Mesenchymal stem cell (in vitro differentiated cells and primary cell): Measurements from ENCODE around the gene AGL.
A peak's percentile ranks its signal among the peaks of the same experiment; 100 is the strongest.
"Not testable (repeated sequence)": the region's sequence is repeated elsewhere in the genome, so short reads cannot be mapped to it uniquely, and the experiment has no call there.

Experiments used
- DNase-seq: peaks from one replicate; pipeline ENCODE4 v3.0.0-alpha.2; 2013
- H2AFZ ChIP-seq: one replicate; pipeline ENCODE4 v1.6.1; 2013; ENCODE audit warnings: low read depth, mild to moderate bottlenecking, control low read depth, inconsistent platforms, low read length, moderate library complexity
- H2AK5ac ChIP-seq: 2 replicates; pipeline ENCODE4 v1.6.1; 2013; ENCODE audit warnings: low read length, moderate library complexity, mild to moderate bottlenecking, inconsistent platforms; ENCODE audit not compliant: severe bottlenecking
- H2BK120ac ChIP-seq: one replicate; pipeline ENCODE4 v1.6.1; 2013; ENCODE audit warnings: low read depth, mild to moderate bottlenecking, inconsistent platforms, low read length, moderate library complexity
- H2BK12ac ChIP-seq, 2 experiments: one replicate each; pipeline ENCODE4 v1.6.1; 2013; ENCODE audit warnings: inconsistent platforms in 2 of 2, low read length in 2 of 2, mild to moderate bottlenecking in 2 of 2, moderate library complexity in 2 of 2, control low read depth in 1 of 2
- H2BK15ac ChIP-seq: one replicate; pipeline ENCODE4 v1.6.1; 2013; ENCODE audit warnings: mild to moderate bottlenecking, low read depth, inconsistent platforms; ENCODE audit not compliant: poor library complexity, severe bottlenecking
- H2BK5ac ChIP-seq: 2 replicates; pipeline ENCODE4 v1.6.1; 2013; ENCODE audit warnings: low read depth, mild to moderate bottlenecking, low read length, control low read depth, inconsistent platforms; ENCODE audit not compliant: poor library complexity, severe bottlenecking
- H3K14ac ChIP-seq, 2 experiments: one replicate each; pipeline ENCODE4 v1.6.1; 2013; ENCODE audit warnings: inconsistent platforms in 2 of 2, low read length in 2 of 2, control low read depth in 1 of 2, mild to moderate bottlenecking in 1 of 2, moderate library complexity in 1 of 2
- H3K18ac ChIP-seq, 2 experiments: one replicate each; pipeline ENCODE4 v1.6.1; 2013; ENCODE audit warnings: inconsistent platforms in 2 of 2, low read length in 2 of 2, control low read depth in 1 of 2, low read depth in 1 of 2, mild to moderate bottlenecking in 1 of 2
- H3K23ac ChIP-seq, 2 experiments: one replicate each; pipeline ENCODE4 v1.6.1; 2013; ENCODE audit warnings: inconsistent platforms in 2 of 2, low read length in 2 of 2, mild to moderate bottlenecking in 2 of 2, moderate library complexity in 2 of 2, control low read depth in 1 of 2
- H3K27ac ChIP-seq: 2 replicates; pipeline ENCODE4 v1.5.1; 2013; ENCODE audit warnings: mild to moderate bottlenecking, moderate library complexity, low read length, control low read depth, inconsistent platforms; ENCODE audit not compliant: poor library complexity, severe bottlenecking
- H3K27me3 ChIP-seq, 2 experiments: 2 replicates each; pipeline versions ENCODE4 v1.6.1 to v1.7.0; 2013; ENCODE audit warnings: low read length in 2 of 2, mild to moderate bottlenecking in 2 of 2, moderate library complexity in 2 of 2, control low read depth in 1 of 2, inconsistent platforms in 1 of 2; ENCODE audit not compliant: control insufficient read depth in 1 of 2, insufficient read depth in 1 of 2
- H3K36me3 ChIP-seq, 2 experiments: 2 replicates each; pipeline versions ENCODE4 v1.6.1 to v1.7.0; 2013; ENCODE audit warnings: low read length in 2 of 2, control low read depth in 1 of 2, inconsistent platforms in 1 of 2, low read depth in 1 of 2, mild to moderate bottlenecking in 1 of 2; ENCODE audit not compliant: insufficient read depth in 2 of 2, control insufficient read depth in 1 of 2
- H3K4ac ChIP-seq, 2 experiments: one replicate each; pipeline ENCODE4 v1.6.1; 2013; ENCODE audit warnings: inconsistent platforms in 2 of 2, low read length in 2 of 2, mild to moderate bottlenecking in 2 of 2, moderate library complexity in 2 of 2, control low read depth in 1 of 2, low read depth in 1 of 2
- H3K4me1 ChIP-seq: 2 replicates; pipeline ENCODE4 v1.6.1; 2013; ENCODE audit warnings: low read depth, low read length, control low read depth; ENCODE audit not compliant: control insufficient read depth, insufficient read depth
- H3K4me2 ChIP-seq: 2 replicates; pipeline ENCODE4 v1.6.1; 2013; ENCODE audit warnings: low read length, mild to moderate bottlenecking, inconsistent platforms; ENCODE audit not compliant: poor library complexity, severe bottlenecking
- H3K4me3 ChIP-seq, 2 experiments: 2 replicates each; pipeline versions ENCODE4 v1.5.1 to v1.7.0; 2013; ENCODE audit warnings: low read length in 2 of 2, mild to moderate bottlenecking in 2 of 2, control low read depth in 1 of 2, low read depth in 1 of 2; ENCODE audit not compliant: insufficient read depth in 1 of 2
- H3K79me1 ChIP-seq: replicated peaks from 2 replicates; pipeline ENCODE4 v1.6.1; 2013; ENCODE audit warnings: mild to moderate bottlenecking, control low read depth, low read length, inconsistent platforms; ENCODE audit not compliant: poor library complexity, severe bottlenecking
- H3K9ac ChIP-seq: 2 replicates; pipeline ENCODE4 v1.7.0; 2013; ENCODE audit warnings: mild to moderate bottlenecking, low read length, moderate library complexity
- H3K9me3 ChIP-seq: 2 replicates; pipeline ENCODE4 v1.7.0; 2013; ENCODE audit warnings: mild to moderate bottlenecking, low read length; ENCODE audit not compliant: control insufficient read depth
- H4K8ac ChIP-seq: one replicate; pipeline ENCODE4 v1.6.1; 2013; ENCODE audit warnings: inconsistent platforms, mild to moderate bottlenecking, low read length, moderate library complexity
- H4K91ac ChIP-seq: one replicate; pipeline ENCODE4 v1.6.1; 2013; ENCODE audit warnings: mild to moderate bottlenecking, low read length, inconsistent platforms
- WGBS: methylation state at CpG from one replicate; pipeline ENCODE4 v1.1.7; 2013; ENCODE audit warnings: mixed read lengths; 5-methylcytosine and 5-hydroxymethylcytosine counted together

The AGL gene

DNA sequence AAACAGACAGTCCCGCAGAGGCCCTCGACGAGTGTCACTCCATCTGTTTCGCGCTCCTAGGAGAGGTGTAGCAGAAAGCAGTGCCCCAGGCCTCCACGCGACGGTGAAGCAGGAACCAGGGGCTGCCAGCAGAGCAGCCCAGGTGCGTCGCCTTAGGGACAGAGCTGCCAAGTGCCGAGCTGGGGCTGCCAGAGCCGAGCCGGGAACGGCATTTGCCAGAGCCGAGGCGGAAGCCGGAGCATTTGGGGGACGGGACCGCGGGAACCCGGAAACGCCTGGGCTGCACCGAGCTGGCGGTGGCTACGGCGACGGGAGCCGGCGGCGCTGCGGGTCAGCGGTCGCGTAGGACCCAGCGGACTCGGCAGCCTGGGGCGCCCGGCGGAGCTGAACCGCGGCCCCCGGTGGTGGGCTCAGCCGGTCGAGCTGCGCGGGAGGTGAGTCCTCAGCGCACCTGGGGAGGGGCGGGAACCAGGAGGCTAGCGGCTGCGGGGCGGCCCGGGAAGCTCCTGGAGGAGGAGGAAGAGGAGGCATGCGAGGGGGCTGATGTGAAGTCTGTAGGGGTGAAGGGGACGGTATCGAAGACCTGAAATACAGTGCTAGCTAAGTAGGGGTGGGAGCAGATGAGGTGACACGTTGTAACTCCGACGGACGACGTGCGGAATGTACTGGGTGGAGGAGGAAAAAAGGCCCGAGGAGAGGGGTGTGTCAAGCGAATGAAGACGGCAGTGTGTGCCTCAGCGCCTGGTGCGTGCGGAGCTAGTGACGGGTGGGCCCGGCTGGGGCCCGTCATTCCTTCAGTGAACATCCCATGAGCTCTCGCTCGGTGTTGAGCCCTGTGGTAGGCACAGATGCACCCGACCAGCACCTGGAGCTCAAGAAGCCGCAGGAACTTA, 119.8 kb downstream of the AGL start, which contains the start of gene SLC35A3:
Gene SLC35A3, plus strand, starts transcription at position 268 of the 893 bp plus-strand sequence. CDS start 23,559 bp downstream, outside the sequence.
- H3K4me1 ChIP-seq, result peaks cover 8% of the 10 kb centered on the region
- H3K14ac ChIP-seq, result peak within 1 kb of the TSS in 1 of 2 experiments; percentile 85
- H3K4me3 ChIP-seq, result peak within 1 kb of the TSS; percentile 94 to 95
- peak within 1 kb of the TSS; percentile 93 to 96 for H3K18ac ChIP-seq
- H4K91ac ChIP-seq, result peak within 1 kb of the TSS; percentile 65
- H4K8ac ChIP-seq, result peak within 1 kb of the TSS; percentile 91
- peak within 1 kb of the TSS; percentile 97 for H2AFZ ChIP-seq
- peak within 1 kb of the TSS; percentile 70 for H2BK15ac ChIP-seq
- peak within 1 kb of the TSS in 1 of 2 experiments; percentile 89 for H3K23ac ChIP-seq
- H3K4ac ChIP-seq, result peak within 1 kb of the TSS; percentile 46 to 92
- peak; percentile 82 for DNase-seq
- H3K79me1 ChIP-seq, result peaks cover 8% of the 10 kb centered on the region
- H3K9me3 ChIP-seq, result no peaks in the 10 kb centered on the region
- H3K4me2 ChIP-seq, result peak within 1 kb of the TSS; percentile 85
- no peak within 1 kb of the TSS for H2BK5ac ChIP-seq
- H3K27ac ChIP-seq, result peak within 1 kb of the TSS; percentile 23
- peaks cover 5 to 8% of the 10 kb centered on the region in 2 experiments for H3K36me3 ChIP-seq
- WGBS, result 4% methylated on average over 74 of the region's 74 CpGs
- H2BK12ac ChIP-seq, result peak within 1 kb of the TSS; percentile 37 to 41
- peak within 1 kb of the TSS; percentile 67 for H2BK120ac ChIP-seq
- peak within 1 kb of the TSS; percentile 93 for H3K9ac ChIP-seq
- no peaks in the 10 kb centered on the region for H3K27me3 ChIP-seq
- no peak within 1 kb of the TSS for H2AK5ac ChIP-seq

DNA sequence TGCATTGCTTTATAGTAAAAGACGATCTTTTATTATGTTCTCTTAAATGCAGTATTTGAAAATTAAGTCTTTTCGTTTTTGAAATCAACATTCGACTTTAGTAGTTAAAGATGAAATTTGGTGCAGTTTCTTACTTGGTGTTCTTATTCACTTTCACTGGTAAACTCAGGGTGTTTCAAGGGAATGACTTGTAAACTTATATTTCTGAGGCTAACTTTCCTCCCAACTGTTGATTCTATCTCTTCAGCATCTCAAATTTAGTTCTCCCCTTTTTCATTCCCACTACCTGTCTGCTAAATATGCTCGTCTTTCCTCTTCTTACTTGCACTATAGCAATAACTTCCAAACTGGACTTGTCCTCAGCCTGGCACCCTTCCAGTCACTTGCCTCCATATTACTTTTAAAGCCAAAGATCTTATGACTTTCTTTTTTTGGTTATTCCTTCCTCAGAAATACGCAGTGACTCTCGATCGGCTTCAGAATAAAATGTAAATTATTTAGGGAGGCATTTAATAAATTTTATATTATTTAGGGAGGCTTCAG, 120.6 kb downstream of the AGL start:
- Histone ChIP-seq H2BK5ac (no peak overlapping the region), H3K79me1 (peaks cover 12% of the 10 kb centered on the region)

DNA sequence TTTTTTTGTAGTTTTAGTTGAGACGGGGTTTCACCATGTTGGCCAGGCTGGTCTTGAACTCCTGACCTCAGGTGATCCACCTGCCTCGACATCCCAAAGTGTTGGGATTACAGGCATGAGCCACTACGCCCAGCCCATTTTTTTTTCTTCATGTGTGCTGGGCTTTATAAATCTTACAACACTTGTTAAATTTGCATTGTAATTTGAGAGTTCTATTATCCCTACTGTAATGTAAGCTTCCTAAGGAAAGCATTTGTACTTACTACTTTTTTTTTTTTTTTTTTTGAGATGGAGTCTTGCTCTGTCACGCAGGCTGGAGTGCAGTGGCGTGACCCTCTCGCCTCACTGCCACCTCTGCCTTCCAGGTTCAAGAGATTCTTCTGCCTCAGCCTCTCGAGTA, 121.9 kb downstream of the AGL start:
- not testable (repeated sequence) for H4K91ac ChIP-seq, H3K23ac ChIP-seq, H3K14ac ChIP-seq, H2BK5ac ChIP-seq, DNase-seq, H2AFZ ChIP-seq, H3K9me3 ChIP-seq, H3K4ac ChIP-seq, H2BK12ac ChIP-seq, H3K4me2 ChIP-seq, H3K27me3 ChIP-seq, H3K4me1 ChIP-seq, H3K18ac ChIP-seq, H2BK15ac ChIP-seq, H4K8ac ChIP-seq, H2BK120ac ChIP-seq, H2AK5ac ChIP-seq, H3K9ac ChIP-seq, H3K4me3 ChIP-seq, H3K27ac ChIP-seq
- H3K79me1 ChIP-seq, result peaks cover 15% of the 10 kb centered on the region
- WGBS, result 90% methylated on average over 3 of the region's 7 CpGs
- H3K36me3 ChIP-seq, result peaks cover 13 to 21% of the 10 kb centered on the region in 2 experiments

More for the DNA sequence above, 120.6 kb downstream of the AGL start:
- H4K91ac ChIP-seq, result no peak overlapping the region
- DNase-seq, result no peak
- H2BK120ac ChIP-seq, result no peak overlapping the region
- 77% methylated on average over 7 of the region's 7 CpGs for WGBS
- H3K4me3 ChIP-seq, result peak overlapping the region; percentile 94 to 95
- H3K9ac ChIP-seq, result peak overlapping the region; percentile 93
- no peak overlapping the region for H3K4ac ChIP-seq
- H3K4me2 ChIP-seq, result peak overlapping the region; percentile 85
- H3K4me1 ChIP-seq, result peaks cover 8% of the 10 kb centered on the region
- H2AK5ac ChIP-seq, result no peak overlapping the region
- H3K18ac ChIP-seq, result no peak overlapping the region
- no peak overlapping the region for H2AFZ ChIP-seq
- H4K8ac ChIP-seq, result no peak overlapping the region
- no peaks in the 10 kb centered on the region for H3K27me3 ChIP-seq
- H3K23ac ChIP-seq, result peak overlapping the region in 1 of 2 experiments; percentile 59
- no peak overlapping the region for H3K27ac ChIP-seq
- H2BK12ac ChIP-seq, result no peak overlapping the region
- peaks cover 12% of the 10 kb centered on the region in 2 experiments for H3K36me3 ChIP-seq
- H3K14ac ChIP-seq, result no peak overlapping the region
- H2BK15ac ChIP-seq, result no peak overlapping the region
- H3K9me3 ChIP-seq, result no peaks in the 10 kb centered on the region
